Measurements from ENCODE around the gene NOD2. TPM values are rescaled to one million over a fixed set of nuclear protein-coding genes. Genes with fewer than 3 reads are reported as not detected.

Gene NOD2
- total and polyA plus RNA-seq, 2 of the 13 experiments (the other 11 are each of a cell fraction or from before 2014, with no cell fraction given), result 0.27 to 0.81 TPM

- TF ChIP-seq XRCC5 (optimal IDR thresholded peaks at IDR 0.05; ENCODE audit: low read length), result peak; percentile 35
- TF ChIP-seq ZNF569 (CRISPR knock-in tag; IDR thresholded peaks at IDR 0.05; ENCODE audit: borderline replicate concordance), result no peak
- TF ChIP-seq, protein P1, sequence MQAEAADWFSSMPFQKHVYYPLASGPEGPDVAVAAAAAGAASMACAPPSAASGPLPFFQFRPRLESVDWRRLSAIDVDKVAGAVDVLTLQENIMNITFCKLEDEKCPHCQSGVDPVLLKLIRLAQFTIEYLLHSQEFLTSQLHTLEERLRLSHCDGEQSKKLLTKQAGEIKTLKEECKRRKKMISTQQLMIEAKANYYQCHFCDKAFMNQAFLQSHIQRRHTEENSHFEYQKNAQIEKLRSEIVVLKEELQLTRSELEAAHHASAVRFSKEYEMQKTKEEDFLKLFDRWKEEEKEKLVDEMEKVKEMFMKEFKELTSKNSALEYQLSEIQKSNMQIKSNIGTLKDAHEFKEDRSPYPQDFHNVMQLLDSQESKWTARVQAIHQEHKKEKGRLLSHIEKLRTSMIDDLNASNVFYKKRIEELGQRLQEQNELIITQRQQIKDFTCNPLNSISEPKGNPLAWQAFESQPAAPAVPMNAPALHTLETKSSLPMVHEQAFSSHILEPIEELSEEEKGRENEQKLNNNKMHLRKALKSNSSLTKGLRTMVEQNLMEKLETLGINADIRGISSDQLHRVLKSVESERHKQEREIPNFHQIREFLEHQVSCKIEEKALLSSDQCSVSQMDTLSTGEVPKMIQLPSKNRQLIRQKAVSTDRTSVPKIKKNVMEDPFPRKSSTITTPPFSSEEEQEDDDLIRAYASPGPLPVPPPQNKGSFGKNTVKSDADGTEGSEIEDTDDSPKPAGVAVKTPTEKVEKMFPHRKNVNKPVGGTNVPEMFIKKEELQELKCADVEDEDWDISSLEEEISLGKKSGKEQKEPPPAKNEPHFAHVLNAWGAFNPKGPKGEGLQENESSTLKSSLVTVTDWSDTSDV (CRISPR knock-in tag; IDR thresholded peaks at IDR 0.05), result no peak
- TF ChIP-seq RARA (CRISPR knock-in tag; IDR thresholded peaks at IDR 0.05), result 0 out of 2 replicates have a peak, but pooled peaks have one; percentile 22
- TF ChIP-seq NFE2L1 (CRISPR knock-in tag; IDR thresholded peaks at IDR 0.05; ENCODE audit: borderline replicate concordance), result 0 out of 2 replicates have a peak, but pooled peaks have one; percentile 19
- TF ChIP-seq, protein P2, sequence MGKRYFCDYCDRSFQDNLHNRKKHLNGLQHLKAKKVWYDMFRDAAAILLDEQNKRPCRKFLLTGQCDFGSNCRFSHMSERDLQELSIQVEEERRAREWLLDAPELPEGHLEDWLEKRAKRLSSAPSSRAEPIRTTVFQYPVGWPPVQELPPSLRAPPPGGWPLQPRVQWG (CRISPR knock-in tag; IDR thresholded peaks at IDR 0.05; ENCODE audit: borderline replicate concordance, low read depth), result no peak
- peak; percentile 64; the same call in 1 of the 2 replicates for TF ChIP-seq ELF4 (CRISPR knock-in tag; IDR thresholded peaks at IDR 0.05; ENCODE audit: borderline replicate concordance)
- TF ChIP-seq NR2C2 (CRISPR knock-in tag; IDR thresholded peaks at IDR 0.05; ENCODE audit: borderline replicate concordance), result no peak
- TF ChIP-seq CREB1 (IDR thresholded peaks at IDR 0.05), result no peak
- no peak for TF ChIP-seq CREB1 (CRISPR knock-in tag; IDR thresholded peaks at IDR 0.05)
- TF ChIP-seq MED1 (CRISPR knock-in tag; IDR thresholded peaks at IDR 0.05), result no peak
- no peak for TF ChIP-seq ZNF138 (CRISPR knock-in tag; IDR thresholded peaks at IDR 0.05; ENCODE audit: low read depth)
- TF ChIP-seq FOXK2 (IDR thresholded peaks at IDR 0.05), result no peak
- TF ChIP-seq, protein P3, sequence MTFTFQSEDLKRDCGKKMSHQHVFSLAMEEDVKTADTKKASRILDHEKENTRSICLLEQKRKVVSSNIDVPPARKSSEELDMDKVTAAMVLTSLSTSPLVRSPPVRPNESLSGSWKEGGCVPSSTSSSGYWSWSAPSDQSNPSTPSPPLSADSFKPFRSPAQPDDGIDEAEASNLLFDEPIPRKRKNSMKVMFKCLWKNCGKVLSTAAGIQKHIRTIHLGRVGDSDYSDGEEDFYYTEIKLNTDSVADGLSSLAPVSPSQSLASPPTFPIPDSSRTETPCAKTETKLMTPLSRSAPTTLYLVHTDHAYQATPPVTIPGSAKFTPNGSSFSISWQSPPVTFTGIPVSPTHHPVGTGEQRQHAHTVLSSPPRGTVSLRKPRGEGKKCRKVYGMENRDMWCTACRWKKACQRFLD (CRISPR knock-in tag; IDR thresholded peaks at IDR 0.05; ENCODE audit: borderline replicate concordance), result no peak
- TF ChIP-seq ZNF674 (CRISPR knock-in tag; IDR thresholded peaks at IDR 0.05; ENCODE audit: low read depth), result no peak
- no peak for TF ChIP-seq NFYC (CRISPR knock-in tag; IDR thresholded peaks at IDR 0.05)
- no peak for TF ChIP-seq ZFP36L2 (CRISPR knock-in tag; IDR thresholded peaks at IDR 0.05)
- TF ChIP-seq ZNF44 (CRISPR knock-in tag; IDR thresholded peaks at IDR 0.05), result peak; percentile 33; the same call in 1 of the 2 replicates
- TF ChIP-seq SIN3A (IDR thresholded peaks at IDR 0.05; ENCODE audit: borderline replicate concordance, low read depth, low read length), result 0 out of 2 replicates have a peak, but pooled peaks have one; percentile 13
- TF ChIP-seq GPN1 (CRISPR knock-in tag; IDR thresholded peaks at IDR 0.05; ENCODE audit: borderline replicate concordance), result no peak
- peak; percentile 65 for TF ChIP-seq HDAC1 (CRISPR knock-in tag; IDR thresholded peaks at IDR 0.05)
- TF ChIP-seq ZNF841 (CRISPR knock-in tag; IDR thresholded peaks at IDR 0.05; ENCODE audit: borderline replicate concordance), result no peak
- TF ChIP-seq, protein P4, sequence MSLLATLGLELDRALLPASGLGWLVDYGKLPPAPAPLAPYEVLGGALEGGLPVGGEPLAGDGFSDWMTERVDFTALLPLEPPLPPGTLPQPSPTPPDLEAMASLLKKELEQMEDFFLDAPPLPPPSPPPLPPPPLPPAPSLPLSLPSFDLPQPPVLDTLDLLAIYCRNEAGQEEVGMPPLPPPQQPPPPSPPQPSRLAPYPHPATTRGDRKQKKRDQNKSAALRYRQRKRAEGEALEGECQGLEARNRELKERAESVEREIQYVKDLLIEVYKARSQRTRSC (CRISPR knock-in tag; IDR thresholded peaks at IDR 0.05; ENCODE audit: low read depth), result no peak
- peak; percentile 79; the same call in 1 of the 2 replicates for TF ChIP-seq ZNF891 (CRISPR knock-in tag; IDR thresholded peaks at IDR 0.05)
These were observed 26.3 kb downstream of the NOD2 start (continued) for GRCh38 chr16:50719401-50720337.

Data from HepG2 (cell line).